Measurements from ENCODE around the gene NCF2.
A peak's percentile ranks its signal among the peaks of the same experiment; 100 is the strongest.

The NCF2 gene

DNA sequence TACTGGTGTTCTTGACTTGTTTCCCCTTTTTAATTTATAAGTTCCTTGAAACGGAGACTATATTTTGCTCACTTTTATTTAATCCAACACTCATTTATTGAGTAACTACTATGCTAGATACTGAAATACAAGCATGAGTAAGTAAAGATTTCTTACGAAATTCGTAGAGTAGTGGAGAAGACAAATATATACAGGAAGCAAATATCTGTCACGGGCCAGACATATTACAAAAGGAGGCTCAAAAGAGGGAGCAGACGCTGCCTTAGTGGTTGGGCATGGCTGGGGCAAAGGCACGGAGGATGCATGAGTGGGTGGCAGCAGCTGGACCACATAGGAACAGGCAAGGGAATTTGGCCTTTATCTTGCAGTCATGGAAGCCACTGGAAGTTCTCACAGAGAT lies 6.8 kb downstream of the NCF2 start:
- ATAC-seq: no peak
- DNase-seq: no peak

DNA sequence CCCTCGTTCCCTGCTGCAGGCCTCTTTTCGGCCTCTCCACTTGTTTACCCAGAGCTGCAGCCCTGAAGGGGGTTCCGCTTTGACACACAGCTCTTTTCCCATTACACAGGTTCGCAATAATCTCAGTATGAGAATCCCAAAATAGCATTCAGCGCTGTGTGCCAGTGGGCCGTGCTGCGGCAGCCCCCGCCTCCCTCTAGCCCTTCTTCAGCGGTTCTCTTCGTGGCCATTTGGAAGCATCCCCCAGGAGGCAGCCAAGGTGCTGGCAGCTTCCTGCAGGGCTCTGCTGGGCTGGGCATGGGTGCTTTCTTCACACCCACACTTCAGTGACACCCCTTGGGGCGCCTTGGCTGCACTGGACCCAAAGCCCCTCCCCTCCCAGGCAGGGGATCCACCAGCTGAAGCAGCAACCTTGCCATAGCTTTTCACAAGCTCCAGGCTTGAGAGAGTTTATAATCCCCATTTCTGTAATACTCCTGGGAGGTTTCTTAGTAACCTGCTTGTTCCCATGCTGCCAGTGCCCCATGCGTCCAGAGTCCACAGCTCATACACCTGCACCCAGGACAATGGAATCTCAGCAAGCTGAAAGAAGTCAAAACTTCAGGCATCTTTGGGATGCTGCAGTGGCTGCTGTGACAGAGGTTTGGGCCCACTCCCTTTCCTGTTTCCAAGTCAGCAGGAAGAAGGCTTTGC lies 8.1 kb downstream of the NCF2 start:
- DNase-seq (no peak), ATAC-seq (no peak)

DNA sequence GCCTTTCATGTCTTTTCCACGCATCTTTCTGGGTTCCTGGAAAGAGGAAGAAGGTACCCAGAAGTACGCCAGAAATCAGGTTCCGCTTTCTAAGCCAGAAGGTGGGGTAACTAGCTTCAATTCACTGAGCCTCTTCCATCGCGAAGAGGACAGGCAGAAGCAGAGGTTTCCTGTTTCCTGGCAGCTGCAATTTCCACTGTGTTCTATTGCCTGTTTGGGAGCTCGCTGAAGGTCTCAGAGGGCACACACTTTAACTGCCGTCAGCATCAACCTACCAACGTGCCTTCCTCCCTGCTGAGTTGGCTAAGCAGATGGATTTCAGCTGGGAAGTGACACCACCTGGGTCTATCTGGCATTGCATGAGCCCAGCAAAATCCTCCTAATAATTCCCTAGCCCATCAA lies 10.0 kb downstream of the NCF2 start:
- peak; percentile 13 for DNase-seq
- ATAC-seq: peak; percentile 16

DNA sequence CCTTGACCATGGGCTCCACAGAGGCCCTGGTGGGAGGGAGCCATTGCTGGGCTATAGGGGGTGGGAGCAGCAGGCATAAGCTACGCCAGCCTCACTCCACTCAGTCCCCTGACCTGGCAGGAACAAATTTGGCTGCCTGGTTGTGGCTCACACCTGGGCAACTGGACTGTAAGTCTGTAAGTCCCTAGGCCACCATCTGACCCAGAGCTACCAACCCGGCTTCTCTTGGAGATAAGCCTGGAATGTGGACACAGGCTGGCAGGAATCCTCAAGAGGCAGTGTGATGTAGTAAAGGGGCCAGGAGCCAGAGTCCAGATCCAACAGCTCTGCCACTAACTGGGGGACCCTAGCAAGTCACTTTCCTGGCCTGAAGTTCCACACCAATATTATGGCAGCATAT lies 11.4 kb downstream of the NCF2 start:
- ATAC-seq: no peak

DNA sequence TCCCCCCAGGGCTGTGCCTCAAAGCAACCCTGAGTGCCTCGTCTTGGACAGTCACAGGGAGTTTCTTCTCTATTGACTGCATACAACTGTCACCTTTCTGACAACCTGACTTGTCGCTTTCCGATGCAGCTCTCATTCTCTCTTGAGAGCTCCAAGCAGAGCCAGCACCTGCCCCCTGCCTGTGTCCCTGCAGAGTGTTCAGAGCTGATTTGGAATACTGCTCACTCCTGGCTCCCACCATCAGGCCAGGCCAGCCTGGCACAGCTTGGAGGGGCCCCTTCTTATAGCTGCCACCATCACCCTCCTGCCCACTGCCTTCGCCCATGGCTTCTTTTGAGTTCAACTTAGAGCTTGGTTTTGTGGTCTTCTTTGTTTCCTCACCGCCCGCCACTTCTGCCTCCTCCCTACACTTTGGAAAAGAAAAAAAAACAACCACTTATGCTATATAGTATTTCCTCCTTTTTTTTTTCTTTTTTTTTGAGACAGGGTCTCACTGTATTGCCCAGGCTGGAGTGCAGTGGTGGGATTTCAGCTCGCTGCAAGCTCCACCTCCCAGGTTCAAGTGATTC lies 12.3 kb downstream of the NCF2 start:
- DNase-seq: no peak
- no peak for ATAC-seq

More for the DNA sequence above, 11.4 kb downstream of the NCF2 start:
- DNase-seq: no peak

DNA sequence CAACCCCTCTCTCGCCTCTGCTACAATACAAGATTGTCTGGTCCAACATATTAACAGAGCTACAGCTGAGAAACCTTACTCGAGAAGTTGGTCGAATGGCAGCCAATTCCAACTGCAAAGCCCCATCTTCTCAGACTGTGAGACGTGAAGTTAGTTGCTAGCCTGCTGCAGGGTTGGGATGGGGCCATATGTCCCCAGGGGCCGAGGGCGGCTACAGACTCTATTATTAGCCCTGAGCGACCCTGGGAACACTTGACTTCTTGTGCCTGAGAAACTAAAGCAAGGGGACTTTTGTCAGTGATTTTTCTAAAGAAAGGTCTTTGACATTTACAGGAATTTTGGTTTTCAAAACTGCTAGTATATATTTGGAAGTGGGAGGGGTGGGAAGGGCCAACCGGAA lies 13.7 kb downstream of the NCF2 start:
- DNase-seq (no peak), ATAC-seq (no peak)

DNA sequence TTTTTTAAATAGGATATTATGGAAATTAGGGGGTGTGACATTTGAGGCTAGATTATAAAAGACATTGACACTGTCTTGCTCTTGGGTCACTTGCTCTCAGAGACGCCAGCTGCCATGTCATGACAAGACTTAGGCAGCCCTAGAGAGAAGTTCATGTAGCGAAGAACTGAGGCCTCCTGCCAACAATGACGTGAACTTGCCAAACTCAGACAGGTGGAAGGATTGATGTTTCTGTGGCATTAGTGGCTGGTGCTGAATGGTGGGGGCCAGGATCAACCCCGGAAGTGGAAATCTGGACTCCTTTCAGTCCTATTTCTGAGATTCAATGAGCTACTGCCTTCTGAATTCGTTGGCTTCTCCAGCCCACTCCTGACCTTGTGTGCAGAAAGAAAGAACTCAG lies 14.7 kb downstream of the NCF2 start:
- DNase-seq: no peak
- no peak for ATAC-seq

DNA sequence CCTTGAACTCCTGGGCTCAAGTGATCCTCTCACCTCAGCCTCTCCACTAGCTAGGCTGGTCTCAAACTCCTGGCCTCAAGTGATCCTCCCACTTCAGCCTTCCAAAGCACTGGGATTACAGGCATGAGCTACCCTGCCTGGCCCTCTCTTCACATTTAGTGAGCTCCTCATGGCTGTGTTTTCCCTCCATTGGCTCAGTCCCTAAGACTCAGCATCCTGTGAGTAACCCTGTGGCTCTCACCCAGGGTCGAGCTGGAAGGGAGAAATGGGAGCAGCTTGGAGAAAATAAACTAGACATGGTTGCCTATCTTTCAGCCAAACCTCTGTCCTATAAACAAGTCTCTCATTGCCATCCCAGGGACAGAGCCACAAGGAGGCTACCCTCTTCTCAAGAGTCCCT lies 17.5 kb downstream of the NCF2 start:
- no peak for ATAC-seq
- DNase-seq: no peak

DNA sequence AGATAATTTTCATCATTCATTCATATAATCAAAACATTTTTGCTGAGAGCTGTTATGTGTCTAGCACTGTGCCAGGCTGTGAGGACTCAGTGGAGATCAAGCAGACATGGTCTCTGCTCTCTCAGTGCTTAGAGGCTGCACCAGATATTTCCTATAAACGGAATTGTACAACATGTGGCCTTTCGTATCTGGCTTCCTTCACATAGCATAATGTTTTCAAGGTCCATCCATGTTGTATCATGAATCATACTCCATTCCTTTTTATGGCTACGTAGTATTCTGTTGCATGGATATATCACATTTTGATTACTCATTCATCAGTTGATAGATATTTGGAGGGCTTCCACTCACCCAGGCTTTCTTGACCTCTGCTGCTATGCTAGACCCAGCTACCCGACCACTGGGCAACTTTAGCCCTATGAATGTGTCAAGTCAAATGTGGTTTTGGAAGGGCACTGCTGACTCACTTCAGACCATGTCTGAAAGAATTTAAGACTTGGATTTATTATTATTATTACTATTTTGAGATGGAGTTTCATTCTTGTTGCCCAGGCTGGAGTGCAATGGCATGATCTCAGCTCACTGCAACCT lies 18.5 kb downstream of the NCF2 start:
- DNase-seq (no peak), ATAC-seq (no peak)

DNA sequence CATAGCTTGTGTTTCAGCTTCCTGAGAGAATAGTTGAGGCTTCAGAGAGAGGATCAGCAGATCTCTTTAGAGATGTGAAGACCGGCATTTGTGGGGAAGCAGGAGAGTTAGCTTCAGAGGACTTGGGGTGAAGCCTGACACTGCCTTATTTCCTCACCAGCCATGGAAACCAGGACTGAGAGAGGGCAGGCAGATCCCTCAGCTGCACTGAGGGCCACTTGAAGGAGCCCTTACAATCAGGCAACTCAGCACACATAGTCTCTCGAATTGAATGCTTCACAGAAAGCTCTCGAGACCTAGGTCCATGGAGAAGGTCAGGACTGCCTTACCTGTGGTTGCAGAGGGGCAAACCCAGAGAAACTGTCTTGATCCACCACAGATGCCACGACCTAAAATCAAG lies 19.8 kb downstream of the NCF2 start:
- DNase-seq: no peak
- ATAC-seq: no peak

DNA sequence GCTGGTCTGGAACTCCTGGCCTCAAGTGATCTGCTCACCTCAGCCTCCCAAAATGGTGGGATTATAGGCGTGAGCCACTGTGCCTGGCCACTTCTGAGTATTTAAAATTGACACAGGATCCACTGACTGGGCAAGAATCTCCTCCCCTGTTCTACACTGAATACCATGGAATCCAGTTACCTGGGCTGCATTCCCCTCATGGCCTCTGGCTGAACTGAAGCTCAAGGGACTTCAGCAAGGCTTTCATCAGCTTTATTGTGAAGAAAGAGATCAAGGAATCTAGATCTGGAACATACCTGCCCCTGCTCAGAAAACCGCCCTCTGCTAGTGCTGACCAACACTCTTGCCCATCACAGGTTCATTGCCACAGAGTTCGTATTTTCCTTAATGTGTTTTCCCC lies 20.5 kb downstream of the NCF2 start:
- ATAC-seq (no peak), DNase-seq (no peak)

DNA sequence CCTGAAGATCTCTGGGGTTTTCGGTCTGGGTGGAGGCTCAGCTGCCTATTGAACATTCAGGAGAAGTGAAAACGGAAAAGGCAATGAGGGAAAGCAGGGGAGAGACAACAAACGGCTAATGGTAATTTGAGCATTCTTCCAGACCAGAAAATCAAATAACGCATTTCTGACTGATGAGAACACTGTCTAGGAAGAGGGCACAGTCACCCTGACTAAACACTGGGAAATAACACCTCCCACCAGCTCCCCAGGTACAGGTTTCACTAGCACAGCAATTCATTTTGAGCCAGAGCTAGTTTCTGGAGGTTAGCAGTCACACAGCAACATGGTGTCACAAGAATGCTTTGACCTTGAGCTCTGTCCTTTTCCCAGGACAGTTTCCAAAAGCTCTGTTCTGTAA lies 21.1 kb downstream of the NCF2 start:
- ATAC-seq (peak; percentile 45), DNase-seq (no peak)

DNA sequence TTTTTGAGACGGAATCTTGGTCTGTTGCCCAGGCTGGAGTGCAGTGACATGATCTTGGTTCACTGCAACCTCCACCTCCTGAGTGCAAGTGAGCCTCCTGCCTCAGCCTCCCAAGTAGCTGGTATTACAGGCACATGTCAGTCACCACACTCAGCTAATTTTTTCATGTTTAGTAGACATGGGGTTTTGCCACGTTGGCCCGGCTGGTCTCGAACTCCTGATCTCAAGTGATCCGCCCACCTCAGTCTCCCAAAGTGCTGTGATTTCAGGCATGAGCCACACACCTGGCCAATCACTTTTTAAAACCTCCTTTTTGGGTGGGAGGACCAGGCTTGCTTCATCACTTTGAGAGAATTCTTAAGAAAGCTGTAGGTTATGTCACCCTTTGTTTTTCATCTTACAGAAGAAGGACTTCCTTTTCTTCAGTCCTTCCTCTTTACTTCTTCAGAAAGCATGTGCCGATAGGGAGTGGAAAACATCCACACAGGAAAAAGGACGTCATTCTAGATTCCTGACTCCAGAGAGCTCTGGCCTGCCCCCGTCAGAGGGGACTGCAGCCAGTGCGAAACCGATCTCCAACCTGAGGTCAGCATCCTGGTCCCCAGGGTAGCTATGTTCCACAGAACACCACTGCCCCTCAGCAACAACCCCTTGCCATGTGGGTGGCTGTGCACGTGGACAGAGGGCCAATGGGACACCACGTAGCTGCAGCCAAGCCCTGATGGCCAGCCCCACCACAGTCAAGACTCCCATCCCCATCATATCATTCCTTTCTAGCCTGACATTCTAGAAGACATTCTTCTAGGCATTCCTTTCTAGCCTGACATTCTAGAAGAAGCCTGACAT lies 21.9 kb downstream of the NCF2 start:
- DNase-seq: no peak
- ATAC-seq: no peak

DNA sequence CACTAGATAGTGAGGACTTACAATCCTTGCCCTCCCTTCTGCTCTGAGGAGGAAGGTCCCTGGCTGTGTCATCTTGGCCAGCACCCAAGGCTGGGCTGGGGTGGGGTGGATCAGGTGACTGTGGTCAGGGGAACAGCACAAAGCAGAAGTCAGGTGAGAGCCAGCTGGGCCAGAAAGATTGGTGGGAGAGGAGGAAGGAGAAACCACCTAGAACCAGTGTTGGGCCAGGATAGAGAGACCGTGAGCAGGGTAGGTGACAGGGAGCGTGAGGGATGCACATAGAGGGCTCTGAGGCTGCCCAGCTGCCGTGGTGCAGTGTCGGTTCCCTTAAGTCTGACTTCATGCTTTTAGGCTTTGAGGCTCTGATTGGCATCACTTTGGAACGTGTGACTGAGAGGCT lies 22.7 kb downstream of the NCF2 start:
- peak; percentile 18 for DNase-seq
- ATAC-seq: peak; percentile 41

DNA sequence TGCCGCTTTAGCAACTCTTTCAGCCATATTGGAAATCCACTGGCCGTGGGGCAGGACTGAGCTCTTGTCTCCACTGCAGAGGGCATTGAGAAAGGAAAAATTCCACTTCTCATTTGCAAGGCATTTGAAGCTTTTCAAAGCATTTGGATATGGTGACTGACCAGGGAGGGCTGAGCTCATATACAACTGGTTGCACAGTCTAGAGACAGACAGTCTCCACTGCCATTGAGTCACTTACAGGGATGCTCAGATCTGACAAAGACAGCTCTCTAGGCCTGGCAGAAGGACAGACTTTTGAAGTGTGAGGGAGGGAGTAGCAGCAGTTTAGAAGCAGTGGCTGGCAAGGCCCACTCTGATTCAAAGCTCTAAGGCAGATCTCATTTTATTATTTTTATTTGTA lies 24.2 kb downstream of the NCF2 start:
- no peak for DNase-seq
- no peak for ATAC-seq

DNA sequence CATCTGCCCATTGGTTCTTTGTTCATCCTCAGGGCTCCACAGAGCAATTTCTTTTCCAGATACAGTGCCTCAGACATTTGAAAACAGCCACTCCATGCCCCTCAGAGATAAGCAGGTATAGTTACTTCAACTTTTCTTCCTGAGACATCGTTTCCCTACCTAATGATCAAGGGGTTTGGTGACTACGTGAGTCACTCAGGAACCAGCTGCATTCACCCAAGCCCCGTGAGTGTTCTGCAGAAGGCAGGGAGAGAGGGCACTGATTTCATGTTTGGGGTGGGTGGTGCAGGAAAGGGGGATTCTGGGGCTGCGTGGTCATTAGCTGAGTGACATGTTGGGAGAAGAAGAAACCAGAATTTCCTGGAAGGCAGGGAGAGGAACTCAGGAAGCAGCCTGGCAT lies 25.0 kb downstream of the NCF2 start:
- DNase-seq: no peak
- no peak for ATAC-seq

DNA sequence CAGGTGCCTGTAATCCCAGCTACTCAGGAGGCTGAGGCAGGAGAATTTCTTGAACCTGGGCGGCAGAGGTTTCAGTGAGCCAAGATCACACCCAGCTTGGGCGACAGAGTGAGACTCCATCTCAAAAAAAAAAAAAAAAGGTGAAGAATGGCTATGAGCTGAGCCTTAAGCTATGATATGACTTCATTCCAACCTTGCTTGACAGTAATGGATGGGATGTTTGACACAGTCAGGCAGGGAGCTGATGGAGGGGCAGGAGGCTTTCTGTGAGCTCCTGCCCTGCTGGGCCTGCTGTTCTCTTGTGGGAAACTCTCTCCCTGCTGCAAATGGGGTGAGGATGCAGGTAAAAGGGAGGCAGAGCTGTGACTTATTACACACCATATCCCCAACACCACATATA lies 27.6 kb downstream of the NCF2 start:
- ATAC-seq (no peak), DNase-seq (no peak)

DNA sequence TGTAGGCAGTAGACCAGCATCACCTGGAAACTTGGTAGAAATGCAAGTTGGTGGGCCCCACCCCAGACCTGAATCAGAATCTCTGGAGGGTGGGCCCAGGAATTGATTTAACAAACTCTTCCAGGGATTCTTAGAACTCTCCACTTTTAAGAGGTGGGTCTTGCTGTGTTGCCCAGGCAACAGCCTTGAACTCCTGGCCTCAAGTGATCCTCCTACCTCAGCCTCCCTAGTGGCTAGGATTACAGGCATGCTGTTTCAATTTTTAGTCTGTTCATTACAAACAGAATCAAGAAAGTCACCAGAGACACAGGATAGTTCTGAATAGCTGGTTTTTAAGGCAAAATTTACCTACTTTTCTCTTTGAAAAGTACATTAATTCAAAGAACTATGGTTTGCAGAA lies 31.2 kb downstream of the NCF2 start:
- DNase-seq (no peak), ATAC-seq (no peak)

DNA sequence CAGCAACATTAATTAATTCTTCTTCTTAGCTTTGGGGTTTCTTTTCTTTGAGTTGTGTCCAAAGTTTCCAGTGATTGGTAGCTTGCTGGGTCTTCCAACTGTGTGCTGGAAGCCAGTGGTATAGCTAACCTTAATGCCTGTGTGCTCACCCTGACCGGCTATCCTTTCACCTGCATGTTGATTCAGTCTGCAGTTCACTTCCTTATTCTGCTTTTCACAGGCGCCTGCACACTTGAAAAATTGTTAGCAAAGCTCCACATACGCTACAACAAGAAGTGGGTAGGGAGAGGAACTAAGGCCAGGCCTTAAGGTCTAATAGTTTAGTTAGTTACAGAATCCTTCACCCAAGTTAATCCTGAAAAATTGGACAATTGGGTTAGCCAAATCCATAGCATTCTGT lies 35.7 kb downstream of the NCF2 start:
- ATAC-seq (no peak), DNase-seq (no peak)

DNA sequence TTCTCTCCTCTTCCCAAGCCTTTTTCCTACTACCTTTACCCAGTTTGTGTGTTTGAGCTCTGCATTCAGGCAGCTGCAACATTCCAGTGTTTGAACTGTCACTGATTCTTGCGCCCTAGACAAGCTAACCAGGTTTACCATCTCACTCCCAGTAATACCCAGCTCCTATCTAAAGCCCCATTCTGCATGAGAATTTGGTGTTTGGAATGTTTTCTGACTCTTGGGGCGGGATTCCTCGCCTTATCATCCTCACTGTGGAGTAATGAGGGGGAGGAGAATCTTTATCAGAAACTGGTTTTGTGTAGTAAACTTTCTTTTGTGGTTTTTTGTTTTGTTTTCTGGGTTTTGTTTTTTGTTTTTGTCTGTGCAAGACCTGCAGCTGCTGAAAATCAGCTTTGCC lies 36.5 kb downstream of the NCF2 start:
- ATAC-seq: no peak
- DNase-seq: no peak

DNA sequence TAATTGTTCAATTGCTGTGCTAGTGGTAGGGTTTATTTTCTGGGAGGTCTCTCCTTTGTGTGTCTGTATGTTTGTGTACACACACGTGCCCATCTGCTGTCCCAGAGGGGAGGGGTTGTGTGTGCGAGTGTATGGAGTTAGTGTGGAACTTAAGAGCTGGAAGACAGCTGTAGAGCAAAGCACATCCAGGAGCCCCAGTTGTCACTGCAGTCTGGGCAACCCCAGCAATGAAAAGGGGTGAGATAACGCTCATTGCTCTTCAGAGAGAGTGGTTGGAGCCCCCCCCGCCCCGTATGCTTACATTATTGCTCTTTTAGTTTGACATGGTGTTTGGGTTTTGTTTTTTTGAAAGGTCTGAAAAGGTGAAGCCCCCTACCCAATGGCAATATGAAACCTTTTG lies 36.9 kb downstream of the NCF2 start:
- ATAC-seq (no peak), DNase-seq (no peak)

DNA sequence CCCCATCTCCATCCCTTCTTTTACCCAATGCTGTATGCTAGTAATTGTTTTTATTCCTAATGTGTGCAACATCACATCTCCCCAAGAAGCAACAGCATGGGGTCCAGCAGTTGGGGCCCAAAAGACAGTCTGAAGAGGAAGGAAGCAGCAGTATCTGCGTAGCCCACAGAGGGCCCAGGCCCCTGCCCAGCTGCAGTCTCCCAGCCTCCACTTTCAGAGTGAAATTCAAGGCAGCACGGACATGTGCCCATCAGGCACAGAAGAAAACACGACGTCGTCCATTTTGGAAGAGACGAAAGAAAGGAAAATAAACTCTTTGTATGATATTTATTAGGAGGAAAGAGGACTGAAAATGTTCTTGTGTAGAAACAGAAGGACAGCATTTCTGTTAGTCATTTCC lies 37.4 kb downstream of the NCF2 start:
- DNase-seq: no peak
- no peak for ATAC-seq

DNA sequence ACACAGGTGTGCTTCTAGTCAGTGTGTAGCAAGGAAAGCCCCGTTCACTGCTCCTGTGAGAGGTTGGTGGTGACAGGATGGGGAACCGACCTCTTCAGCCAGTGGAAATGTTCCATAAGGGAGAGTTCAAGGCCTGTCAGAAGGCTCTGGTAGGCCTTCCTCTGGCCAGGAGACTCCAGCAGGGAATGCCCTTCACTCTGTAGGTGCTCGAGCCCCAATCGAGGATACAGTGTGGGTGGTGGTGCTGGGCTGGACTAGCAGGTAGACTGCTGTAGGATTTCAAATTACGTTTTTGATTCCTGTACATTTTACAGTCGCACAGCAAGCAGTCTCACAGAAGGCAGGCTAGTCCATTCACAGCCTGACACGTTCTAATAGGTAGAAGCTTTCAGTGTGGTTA lies 37.8 kb downstream of the NCF2 start:
- ATAC-seq: no peak

More for the DNA sequence above, 37.8 kb downstream of the NCF2 start:
- DNase-seq: no peak

All from stimulated activated naive CD8-positive, alpha-beta T cell treated with anti-CD3 and anti-CD28 coated beads, Interleukin-15, Interleukin-2, amounts not matched to agents 100 U/mL and 50 U/mL, for 24 hours (primary cell).